Nephron progenitor cell (in vitro differentiated cells): ENCODE data around the gene HOXA13.

ENCODE experiments used
- DNase-seq: peaks from one replicate; pipeline ENCODE4 v3.0.0; 2021
- H3K27ac Mint-ChIP-seq: 2 replicates; pipeline ENCODE4 v1.8.0; 2021; ENCODE audit warnings: mild to moderate bottlenecking, moderate library complexity, mixed read lengths
- H3K27me3 Mint-ChIP-seq: 2 replicates; pipeline ENCODE4 v1.8.0; 2021; ENCODE audit warnings: mild to moderate bottlenecking, low read depth, mixed read lengths; ENCODE audit not compliant: poor library complexity
- H3K36me3 Mint-ChIP-seq: 2 replicates; pipeline ENCODE4 v1.8.0; 2021; ENCODE audit warnings: low read depth, mixed read lengths
- H3K4me1 Mint-ChIP-seq: 2 replicates; pipeline ENCODE4 v1.8.0; 2021; ENCODE audit warnings: mixed read lengths
- H3K4me3 Mint-ChIP-seq: 2 replicates; pipeline ENCODE4 v1.8.0; 2021; ENCODE audit warnings: mild to moderate bottlenecking, moderate library complexity, mixed read lengths
- H3K9me3 Mint-ChIP-seq: 2 replicates; pipeline ENCODE4 v1.8.0; 2021; ENCODE audit warnings: mild to moderate bottlenecking, moderate library complexity, mixed read lengths
- TF ChIP-seq, protein P1 (sequence below): fragments of 200-600 bp; sonication (generic); IDR thresholded peaks from 2 replicates; pipeline ENCODE4 v1.5.0; 2021; ENCODE audit warnings: antibody characterized with exemption

The HOXA13 gene

DNA sequence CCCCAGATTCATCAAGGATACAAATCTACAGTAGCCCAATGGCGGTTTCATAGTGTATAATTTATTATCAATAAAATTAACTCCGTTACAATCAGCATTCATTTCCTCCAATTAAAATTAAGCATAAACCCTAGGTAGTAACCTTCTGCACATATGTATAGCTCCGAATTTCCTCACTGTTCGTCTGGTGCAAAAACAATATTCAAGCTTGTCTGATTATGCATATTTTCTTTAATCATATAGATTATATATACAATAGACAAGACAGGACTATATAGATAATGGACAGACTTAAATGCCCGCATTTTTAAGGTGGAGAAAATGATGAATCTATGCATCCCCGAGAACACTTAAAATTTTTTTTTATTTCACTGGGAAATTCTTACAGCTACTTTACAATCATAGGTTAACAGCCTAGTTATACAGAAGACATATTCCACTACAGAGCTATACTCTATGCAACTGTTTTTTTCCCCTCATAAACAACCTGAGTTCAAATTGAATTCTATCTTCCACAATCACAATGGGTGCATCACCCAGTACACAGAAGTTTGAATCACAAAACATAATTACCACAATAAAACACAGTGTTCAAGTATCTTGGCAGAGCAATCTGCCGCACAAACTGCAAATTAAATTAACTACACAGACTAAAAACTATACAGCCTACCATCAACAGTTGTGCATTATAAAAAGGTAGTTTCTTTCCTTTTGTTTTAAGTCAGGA lies 37.2 kb downstream of the HOXA13 start:
- peaks cover 36% of the 10 kb centered on the region for H3K4me1 Mint-ChIP-seq
- H3K36me3 Mint-ChIP-seq = peaks cover 46% of the 10 kb centered on the region
- H3K4me3 Mint-ChIP-seq = peak overlapping the region; percentile 97
- TF ChIP-seq, protein P1, sequence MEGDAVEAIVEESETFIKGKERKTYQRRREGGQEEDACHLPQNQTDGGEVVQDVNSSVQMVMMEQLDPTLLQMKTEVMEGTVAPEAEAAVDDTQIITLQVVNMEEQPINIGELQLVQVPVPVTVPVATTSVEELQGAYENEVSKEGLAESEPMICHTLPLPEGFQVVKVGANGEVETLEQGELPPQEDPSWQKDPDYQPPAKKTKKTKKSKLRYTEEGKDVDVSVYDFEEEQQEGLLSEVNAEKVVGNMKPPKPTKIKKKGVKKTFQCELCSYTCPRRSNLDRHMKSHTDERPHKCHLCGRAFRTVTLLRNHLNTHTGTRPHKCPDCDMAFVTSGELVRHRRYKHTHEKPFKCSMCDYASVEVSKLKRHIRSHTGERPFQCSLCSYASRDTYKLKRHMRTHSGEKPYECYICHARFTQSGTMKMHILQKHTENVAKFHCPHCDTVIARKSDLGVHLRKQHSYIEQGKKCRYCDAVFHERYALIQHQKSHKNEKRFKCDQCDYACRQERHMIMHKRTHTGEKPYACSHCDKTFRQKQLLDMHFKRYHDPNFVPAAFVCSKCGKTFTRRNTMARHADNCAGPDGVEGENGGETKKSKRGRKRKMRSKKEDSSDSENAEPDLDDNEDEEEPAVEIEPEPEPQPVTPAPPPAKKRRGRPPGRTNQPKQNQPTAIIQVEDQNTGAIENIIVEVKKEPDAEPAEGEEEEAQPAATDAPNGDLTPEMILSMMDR = no peak
- no peak for DNase-seq
- peak overlapping the region; percentile 99 for H3K27ac Mint-ChIP-seq
- H3K27me3 Mint-ChIP-seq = peaks cover 5% of the 10 kb centered on the region
- no peaks in the 10 kb centered on the region for H3K9me3 Mint-ChIP-seq

DNA sequence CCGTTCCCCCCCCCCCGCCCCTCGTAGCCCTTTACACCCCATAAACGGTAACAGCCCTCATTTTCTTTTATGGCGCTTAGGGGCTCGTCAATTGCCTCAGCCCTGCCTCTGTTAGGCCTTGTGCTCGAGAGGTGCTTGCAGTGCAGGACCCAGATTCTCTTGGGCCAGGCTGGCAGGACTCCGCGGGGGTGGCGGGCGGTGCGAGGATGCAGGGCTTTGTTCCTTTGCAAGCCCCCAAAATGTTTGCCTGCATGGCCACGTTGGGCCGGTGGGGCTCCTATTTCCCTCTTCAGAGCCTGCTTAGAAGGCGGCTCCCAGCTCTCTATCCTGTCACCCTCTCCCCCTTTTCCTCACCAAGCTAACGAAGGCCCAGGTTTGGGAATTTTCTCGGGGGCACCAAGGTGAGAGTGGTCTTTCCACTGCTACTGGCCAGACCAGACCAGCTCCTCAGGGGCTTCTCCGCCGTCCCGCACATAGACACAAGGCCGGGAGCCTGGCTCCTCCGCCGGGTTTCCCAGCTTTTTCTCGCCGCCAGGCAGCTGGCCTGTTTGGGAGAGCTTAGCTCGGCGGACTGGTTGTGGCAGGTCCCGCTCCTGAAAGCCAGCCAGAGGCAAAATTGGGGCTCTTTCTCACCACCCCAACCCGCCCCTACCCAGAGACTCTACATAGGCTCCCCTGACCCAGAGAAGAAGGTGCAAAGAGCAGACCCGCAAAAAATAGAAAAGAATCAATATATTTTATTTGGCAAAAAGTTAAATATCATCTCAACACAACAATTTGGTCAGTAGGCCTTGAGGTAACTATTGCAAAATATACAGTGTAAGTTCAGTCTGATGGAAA lies 38.0 kb downstream of the HOXA13 start:
- H3K4me1 Mint-ChIP-seq = peaks cover 31% of the 10 kb centered on the region
- H3K4me3 Mint-ChIP-seq = peak overlapping the region; percentile 97
- H3K36me3 Mint-ChIP-seq = peaks cover 39% of the 10 kb centered on the region
- H3K9me3 Mint-ChIP-seq = no peaks in the 10 kb centered on the region
- DNase-seq = peak; percentile 57
- H3K27me3 Mint-ChIP-seq = peaks cover 5% of the 10 kb centered on the region
- TF ChIP-seq, protein P1 = no peak
- H3K27ac Mint-ChIP-seq = peak overlapping the region; percentile 99

DNA sequence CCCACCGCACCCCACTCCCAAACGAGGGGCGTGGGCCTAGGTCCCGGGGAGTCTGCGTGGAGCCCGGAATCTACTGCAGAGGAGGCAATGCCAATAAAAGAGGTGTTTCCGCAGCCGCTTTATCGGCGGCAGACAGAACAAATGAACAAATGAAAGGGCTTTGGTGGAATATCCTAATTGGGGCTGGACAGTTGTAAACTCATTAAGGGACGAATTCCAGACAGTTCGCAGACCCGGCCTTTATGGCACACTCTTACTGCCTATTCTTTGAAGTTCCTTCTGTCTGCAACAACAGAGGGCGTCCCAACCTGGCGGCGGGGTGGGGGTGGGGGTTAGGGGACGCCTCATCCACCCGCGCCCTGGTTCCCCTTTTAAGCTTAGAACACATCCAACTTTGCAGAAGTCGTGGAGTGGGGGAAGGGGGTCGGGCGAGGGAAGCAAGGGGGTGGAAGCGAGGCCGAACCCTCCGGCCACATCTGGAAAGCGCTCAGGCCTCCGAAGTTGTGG lies 38.6 kb downstream of the HOXA13 start:
- Mint-ChIP-seq H3K4me1 (peaks cover 30% of the 10 kb centered on the region), H3K4me3 (peak overlapping the region; percentile 97), H3K27me3 (peaks cover 5% of the 10 kb centered on the region), H3K9me3 (no peaks in the 10 kb centered on the region), H3K27ac (peak overlapping the region; percentile 96), H3K36me3 (peaks cover 37% of the 10 kb centered on the region)
- TF ChIP-seq, protein P1 = no peak
- peak; percentile 61 for DNase-seq

DNA sequence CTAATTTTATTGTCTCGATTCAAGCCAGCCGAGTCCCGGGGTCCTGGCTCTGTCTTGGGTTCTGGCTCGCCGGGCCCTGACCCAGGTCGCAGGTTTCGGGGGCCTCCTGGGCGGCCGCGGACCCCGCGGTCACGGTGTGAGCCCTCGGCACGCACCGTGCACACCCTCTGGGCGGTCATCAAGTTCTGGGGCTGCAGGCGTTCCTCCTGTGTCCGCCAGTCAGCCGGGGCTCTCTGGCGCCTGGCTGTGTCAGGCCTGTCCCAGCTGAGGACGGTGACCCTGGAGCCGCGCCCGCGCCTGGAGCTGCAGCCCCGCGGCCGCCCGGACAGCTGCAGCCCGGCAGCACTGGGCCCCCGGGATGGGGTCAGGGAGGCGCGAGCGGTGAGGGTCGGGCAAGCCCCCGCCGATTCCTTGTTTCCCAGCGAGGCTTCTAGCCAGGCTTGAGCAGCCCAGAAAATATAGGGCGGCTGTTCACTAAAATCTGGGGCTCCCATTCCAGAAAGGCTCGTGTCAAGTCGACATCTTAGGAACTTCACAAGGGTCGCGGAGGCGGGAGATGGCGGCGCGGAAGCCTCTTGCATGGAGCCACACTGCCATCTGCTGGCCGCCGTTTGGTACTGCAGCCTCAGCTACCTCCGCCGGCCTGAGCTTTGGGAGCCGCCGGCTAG lies 39.2 kb downstream of the HOXA13 start:
- TF ChIP-seq, protein P1 = peak; percentile 100
- Mint-ChIP-seq H3K36me3 (peaks cover 34% of the 10 kb centered on the region), H3K4me3 (peak overlapping the region; percentile 97), H3K9me3 (no peaks in the 10 kb centered on the region), H3K4me1 (peaks cover 28% of the 10 kb centered on the region), H3K27me3 (peaks cover 5% of the 10 kb centered on the region), H3K27ac (peak overlapping the region; percentile 99)
- DNase-seq = peak; percentile 98

DNA sequence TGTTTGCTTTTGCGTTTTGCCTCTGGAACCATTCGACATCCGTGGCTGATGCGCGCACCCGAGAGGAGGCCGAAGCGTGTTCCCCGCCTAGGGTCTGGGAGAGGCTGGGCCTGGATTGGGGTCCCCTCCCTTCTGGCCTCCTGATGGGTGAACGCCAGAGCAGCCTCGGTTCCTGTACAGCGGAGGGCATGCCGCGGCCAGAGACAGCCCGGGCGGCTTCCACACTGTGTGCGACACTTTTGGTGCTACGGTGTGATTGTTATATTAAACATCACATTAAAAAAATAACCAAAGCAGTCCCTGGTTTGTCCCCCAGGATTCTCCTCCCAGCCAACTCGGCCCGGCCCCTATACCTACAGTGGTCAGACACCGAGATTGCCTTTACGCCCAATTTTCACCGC lies 39.7 kb downstream of the HOXA13 start:
- peaks cover 5% of the 10 kb centered on the region for H3K27me3 Mint-ChIP-seq
- peaks cover 25% of the 10 kb centered on the region for H3K4me1 Mint-ChIP-seq
- peak overlapping the region; percentile 99 for H3K27ac Mint-ChIP-seq
- peaks cover 31% of the 10 kb centered on the region for H3K36me3 Mint-ChIP-seq
- peak overlapping the region; percentile 97 for H3K4me3 Mint-ChIP-seq
- DNase-seq = peak; percentile 34
- H3K9me3 Mint-ChIP-seq = no peaks in the 10 kb centered on the region
- TF ChIP-seq, protein P1 = no peak
